NCI-H2171 treated with DMSO at 0.1 percent for 48 hours (cell line): Measurements from ENCODE around the gene RIMS1.

Source experiments
- DNase-seq: peaks from one replicate; lab custom pipeline; 2025; lab: John Stamatoyannopoulos, UW

The RIMS1 gene

DNA sequence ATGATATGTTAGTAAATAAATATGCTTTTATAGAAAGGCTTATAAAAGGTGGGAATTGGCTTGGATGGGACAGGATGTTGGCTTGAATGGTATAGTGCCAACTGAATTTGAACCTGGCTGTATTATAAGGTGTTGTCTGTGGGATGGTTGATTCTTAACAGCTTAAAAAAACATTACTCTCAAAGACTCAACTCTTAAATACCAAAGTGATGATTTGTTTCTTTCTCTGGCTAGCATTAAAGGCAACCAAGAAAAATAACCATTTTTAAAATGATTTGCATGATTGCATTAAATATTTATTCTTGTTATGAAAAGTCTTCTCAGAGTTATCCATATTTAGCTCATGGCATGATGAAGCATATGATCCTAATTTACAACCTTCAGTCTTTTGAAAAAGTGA, 216.2 kb downstream of the RIMS1 start:
- no peak for DNase-seq

DNA sequence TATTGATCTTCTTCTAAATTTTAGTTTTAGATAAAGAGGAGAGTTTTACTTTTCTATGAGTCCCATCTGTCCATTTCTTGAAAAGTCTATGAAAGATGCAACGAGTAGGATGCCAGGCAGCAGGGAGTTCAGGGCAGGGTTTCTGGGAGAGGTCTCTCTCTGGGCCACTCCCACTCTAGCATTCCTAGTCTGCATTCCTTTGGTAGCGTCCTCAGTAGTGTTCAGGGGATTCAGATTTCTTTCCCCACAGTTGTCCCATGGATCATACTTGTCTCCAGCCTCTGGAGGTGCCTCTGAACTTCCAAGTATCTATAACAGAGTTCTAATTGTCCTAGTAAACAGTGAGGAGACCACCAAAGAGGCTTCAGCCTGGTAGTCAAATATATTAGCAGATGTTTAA, 225.3 kb downstream of the RIMS1 start:
- DNase-seq, result no peak

DNA sequence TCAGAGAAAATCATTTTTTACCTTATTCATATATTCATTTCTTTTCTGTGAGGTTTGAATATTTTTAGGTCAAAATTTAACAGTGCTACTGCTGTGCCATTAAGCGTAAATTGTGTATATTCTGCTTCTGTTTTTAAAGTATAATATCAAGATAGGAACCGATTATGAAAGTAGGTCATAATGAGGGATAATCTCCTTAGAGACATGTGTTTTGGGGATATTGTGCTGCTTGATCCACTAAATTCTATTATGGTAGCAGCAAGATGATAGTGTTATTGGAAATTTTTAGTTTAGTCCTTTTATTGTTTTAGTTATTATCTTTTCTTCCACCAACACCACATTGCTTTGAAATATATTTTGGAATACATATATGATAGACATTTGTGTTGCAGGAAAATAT, 244.0 kb downstream of the RIMS1 start:
- DNase-seq, result no peak

DNA sequence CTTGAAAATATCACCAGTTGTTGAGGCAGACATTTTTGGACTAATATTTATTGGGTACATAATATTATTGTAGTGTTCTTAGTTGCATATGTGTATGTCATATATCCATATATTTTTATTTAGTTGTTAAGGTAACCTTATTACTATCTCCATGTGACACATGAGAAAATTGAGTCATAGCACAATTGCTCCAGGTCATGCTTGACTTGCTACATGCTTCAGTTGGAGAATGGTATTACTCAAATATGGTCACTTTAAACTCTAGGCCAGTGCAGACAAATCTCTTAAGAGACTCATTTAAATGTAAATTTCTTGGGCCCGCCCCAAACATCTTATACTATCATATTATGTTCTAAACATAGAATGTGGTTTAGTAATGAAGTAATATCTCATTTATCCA, 246.1 kb downstream of the RIMS1 start:
- DNase-seq, result no peak

DNA sequence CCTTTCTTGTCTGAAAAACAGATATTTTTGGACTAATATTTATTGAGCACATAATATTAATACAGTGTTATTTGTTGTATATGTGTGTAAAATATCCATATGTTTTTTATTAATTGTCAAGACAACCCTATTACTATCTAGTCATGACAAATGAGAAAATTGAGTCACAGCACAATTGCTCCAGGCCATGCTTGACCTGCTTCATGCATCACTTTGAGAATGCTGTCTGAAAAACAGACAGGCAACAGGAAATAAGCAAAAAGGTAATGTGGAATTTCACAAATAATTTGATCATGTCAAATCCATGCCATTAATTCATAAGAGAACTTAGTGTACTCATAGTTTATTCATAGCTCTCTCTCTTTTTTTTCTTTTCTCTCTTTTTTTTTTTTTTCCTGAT, 246.5 kb downstream of the RIMS1 start:
- DNase-seq, result no peak

DNA sequence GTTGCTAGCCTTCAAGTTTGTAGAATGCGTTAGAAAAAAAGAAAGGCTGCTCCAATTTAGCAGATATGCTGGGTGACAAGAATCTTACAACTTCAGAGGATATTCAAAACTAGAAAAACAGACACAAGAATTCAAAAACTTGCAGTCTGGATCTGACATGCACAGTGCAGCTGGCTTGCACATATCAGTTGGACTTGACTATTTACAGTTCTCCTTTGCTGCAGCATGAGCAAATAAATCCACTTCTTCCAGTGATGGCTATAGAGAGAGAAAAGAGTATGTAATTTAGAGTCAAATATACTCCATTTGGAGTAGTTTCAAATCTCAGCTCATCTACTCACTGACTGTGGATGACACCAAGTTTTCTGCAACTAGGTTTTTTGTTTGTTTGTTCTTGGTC, 247.0 kb downstream of the RIMS1 start:
- DNase-seq, result no peak

DNA sequence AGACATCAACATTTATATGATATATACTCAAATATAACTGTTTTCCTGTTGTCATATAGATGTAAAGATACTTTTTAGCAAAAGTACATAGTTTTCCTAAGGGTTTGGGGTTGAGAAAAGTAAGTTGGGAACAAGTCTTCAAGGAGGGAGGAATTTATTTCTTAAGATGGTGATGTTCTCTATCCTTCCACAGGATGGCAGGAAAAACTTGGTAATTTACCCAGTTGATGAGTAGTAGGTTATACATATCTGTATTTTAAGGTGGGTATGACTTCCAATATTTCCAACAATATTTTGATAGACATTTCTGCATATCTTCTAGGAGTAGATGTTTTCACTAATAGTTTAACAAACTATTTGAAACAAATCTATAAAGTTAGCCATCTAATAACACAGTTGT, 254.4 kb downstream of the RIMS1 start:
- no peak for DNase-seq

DNA sequence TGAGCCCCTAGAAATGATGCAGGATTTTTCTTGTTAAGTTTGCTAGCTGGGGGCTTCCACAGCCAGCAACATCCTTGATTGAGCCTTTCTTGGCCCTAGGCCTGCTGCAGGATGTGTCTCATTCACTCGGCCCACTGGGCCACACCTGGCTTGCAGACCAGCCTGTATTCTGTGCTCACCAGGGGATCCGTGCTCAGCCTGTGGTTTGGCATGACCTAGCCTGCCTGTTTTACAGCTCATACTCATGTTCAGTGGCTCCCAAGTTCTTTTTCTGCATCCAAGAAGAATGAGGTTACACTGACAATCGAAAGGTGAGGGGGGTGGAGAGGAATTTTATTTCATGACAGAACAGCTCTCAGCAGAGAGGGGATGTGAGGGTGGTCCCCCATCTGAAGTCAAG, 263.4 kb downstream of the RIMS1 start:
- no peak for DNase-seq

DNA sequence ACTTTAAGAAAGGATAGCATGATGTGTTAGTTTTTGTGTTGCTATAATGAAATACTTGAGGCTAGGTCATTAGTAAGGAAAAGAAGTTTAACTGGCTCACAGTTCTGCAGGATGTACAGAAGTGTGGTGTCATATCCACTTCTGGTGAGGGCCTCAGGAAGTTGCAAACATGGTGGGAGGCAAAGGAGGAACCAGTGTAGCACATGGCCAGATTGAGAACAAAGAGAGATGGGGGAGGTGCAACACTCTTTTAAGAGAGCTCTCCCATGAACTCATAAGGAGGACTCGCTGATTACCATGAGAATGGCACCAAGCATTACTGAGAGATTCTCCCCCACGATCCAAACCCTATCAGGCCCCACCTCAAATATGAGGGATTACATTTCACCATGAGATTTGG, 265.4 kb downstream of the RIMS1 start:
- no peak for DNase-seq

DNA sequence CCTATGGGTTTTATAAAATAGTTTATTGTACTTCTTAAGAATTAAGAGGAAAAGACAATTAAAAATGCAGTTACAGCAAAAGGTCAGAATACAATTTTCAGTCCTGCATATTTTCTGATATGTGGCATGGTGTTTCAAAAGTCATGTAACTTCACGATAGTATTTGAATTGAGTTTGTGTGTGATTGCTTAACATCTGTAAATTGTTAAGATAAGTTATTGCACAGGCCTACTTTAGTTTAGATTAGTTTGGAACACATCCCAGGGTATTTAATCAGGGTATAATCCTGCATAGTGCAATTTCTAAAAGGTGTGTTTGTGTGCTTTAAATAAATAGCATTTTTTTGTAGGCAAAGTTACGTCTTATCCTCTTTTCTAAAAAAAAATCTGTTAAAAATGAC, 289.6 kb downstream of the RIMS1 start:
- no peak for DNase-seq

DNA sequence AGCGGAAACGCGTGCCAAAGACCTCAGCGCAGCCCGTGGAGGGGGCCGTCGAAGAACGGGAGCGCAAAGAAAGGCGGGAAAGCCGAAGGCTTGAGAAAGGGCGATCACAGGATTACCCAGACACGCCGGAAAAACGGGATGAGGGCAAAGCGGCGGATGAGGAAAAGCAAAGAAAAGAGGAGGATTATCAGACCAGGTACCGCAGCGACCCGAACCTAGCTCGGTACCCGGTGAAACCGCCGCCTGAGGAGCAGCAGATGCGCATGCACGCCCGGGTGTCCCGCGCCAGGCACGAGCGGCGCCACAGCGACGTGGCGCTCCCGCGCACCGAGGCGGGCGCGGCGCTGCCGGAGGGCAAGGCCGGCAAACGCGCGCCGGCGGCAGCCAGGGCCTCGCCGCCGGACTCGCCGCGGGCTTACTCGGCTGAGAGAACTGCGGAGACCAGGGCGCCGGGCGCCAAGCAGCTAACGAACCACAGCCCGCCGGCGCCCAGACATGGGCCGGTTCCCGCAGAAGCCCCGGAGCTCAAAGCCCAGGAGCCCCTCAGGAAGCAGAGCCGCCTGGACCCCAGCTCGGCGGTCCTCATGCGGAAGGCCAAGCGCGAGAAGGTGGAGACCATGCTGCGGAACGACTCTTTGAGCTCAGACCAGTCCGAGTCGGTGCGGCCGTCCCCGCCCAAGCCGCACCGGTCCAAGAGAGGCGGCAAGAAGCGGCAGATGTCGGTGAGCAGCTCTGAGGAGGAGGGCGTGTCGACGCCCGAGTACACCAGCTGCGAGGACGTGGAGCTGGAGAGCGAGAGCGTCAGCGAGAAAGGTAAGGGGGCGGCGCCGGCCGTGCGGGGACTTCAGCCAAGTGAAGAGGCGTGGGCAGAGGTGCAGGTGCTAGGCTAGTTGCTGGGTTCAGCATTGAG, 296.2 kb downstream of the RIMS1 start:
- peak; percentile 55 for DNase-seq

DNA sequence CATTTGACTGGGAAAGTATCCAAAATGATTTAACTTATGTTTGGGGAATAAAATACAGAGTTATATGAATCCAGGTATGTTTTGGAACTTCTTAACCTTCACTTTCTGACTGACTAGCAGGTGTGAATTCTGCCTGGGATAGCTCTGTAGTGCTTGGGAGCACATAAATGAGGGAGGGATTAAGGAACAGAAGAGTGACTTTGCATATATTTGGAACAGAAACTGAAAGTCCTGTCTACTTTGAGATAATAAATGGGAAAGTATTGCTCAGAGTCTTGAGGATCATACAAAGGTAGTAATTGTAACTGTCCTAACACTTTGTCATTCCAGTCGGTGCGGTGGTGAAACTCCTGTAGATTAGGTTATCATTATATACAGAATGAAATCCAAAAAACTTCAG, 317.6 kb downstream of the RIMS1 start:
- DNase-seq, result no peak

DNA sequence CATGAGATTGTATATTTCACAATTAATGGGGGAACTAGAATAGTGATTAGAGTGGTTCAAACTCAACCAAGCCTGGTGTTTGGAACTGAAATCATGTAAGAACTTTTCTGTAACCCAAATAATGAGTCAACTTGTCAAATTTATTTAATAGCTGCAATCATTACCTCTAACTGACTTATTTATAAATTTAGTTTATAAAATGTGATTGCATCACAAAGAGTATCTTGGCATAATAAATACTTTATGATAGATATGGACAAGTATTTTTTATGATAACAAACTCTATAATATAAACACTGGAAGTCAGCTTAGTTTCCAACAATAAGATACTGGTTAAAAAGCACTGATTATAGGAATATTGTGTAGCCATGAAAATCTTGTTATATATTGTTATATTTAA, 319.1 kb downstream of the RIMS1 start:
- DNase-seq, result no peak

DNA sequence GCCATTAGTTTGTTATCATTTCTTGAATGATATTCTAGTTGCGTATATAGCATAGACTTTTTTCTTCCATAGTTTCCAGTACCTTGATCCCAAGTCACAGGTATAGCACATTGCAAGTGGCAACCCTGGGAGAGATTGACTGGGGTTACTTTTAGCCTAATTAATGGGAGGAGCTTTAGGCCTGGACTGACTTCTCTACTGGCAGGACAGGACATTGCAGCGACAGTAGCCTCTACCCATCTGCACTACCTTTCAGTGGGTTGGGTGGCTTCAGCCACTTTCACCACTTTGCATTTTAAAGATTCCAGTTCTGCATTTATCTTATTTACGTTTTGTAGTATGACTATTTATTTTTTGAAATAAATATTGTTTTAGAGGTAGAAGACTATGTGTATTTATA, 320.3 kb downstream of the RIMS1 start:
- no peak for DNase-seq

DNA sequence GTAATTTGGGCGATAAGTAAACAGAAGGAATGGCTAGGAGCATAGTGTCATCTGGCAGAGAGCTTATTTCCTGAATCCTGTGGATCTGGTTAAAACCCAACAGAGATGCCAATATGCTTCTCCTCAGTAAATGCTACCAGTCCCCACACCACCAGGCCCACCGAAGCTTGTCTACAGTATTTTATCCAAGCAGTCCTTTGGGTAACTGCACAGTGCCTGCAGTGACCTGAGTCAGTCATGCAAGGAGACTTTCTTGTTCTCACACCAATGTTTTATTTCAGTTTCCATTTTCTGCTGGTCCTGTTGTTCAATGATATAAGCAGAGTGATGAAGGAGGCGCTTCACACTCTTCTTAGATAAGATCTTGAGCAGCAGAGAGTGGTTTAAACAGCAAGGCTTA, 326.3 kb downstream of the RIMS1 start:
- no peak for DNase-seq

DNA sequence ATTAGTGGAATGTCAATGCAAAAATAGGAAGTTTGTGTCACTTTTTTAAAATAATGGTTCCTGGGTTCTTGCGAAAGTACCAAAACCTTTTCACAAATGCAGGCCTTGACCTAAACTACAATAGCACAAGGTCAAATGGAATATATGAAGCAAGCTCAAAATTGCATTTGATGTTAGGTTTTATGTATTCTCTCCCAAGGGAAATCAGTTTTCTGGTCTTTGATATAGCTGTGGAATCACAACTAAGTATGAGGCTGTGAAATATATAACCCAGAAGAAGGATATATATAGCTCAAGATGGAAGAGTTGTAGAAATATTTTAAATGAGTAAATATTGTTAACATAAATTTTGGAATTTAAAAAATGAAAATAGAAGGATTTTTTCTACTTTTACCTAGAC, 327.3 kb downstream of the RIMS1 start:
- DNase-seq, result no peak

DNA sequence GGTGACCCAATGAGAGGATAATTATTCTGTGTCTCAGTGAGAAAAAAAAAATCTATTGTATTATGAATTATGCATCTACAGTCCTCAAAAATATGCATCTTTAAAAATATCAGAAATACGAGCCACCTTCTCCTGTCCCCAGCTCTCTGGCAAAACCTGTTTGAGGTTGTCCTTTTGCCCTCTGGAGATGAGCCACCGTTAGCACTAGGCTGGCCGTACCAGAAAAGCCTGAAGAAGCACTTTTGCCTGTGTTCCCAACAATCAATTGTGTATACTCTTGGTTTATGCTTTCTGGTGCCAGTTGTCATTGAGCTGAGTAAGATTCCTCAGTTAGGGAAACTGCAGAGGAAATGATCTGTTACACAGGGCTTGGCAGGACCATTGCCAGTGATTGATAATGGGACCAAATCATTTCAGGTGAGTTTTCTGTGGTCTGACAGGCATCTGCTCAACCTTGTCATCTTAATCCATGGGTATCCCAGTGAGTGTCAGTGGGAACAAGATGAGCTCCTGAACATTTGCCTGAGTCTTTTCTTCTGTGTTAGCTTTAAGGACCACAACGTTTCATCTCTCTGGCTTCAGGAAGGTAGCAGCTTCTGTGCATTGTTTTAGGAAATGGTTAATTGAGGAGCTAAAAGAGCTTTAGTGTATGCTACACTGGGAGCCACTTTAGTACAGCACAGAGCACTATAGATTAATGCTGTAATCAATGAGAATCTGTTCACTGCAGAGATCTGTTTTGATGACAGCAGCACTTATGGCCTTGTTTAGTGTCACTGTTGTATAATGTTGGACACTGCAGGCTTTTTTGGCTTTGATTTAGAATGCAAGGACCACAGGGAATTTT, 330.1 kb downstream of the RIMS1 start:
- no peak for DNase-seq

DNA sequence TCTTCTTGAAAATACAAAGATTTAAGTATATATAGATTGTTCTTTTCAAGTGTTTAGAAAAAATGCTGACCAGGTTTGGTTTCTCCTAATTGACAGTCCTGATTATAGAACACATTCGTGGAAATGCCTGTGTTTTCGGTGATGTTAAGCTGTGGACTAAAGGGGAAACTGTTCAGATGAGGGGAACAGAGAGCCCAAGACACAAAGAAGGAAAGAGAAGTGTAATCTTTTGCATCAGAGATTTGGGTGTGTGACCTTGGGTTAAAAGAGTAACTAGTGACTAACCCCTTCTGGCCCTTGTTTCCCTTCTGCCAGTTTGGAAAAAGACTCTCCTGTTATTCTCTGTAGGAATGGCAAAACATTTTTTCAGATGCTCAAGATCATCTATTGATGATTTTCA, 331.3 kb downstream of the RIMS1 start:
- DNase-seq, result no peak

DNA sequence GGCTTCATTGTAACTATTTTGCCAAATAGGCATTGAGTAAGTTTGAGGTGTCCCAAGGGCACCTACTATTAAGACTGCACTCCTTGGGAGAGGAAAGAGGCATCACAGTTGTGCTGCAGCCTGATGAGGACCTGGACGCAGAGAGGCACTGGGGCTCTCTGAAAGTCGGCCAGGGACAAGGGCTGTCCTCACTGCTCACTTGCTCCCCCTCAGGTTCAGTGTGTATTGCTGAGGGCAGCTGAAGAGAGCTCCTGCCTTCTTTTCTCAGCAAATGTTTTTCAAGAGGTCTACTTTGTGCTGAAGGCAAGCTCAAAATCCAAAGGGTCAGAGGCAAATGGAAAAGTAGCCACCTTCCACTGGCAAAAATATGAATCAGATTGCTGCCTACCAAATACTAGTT, 331.8 kb downstream of the RIMS1 start:
- no peak for DNase-seq

DNA sequence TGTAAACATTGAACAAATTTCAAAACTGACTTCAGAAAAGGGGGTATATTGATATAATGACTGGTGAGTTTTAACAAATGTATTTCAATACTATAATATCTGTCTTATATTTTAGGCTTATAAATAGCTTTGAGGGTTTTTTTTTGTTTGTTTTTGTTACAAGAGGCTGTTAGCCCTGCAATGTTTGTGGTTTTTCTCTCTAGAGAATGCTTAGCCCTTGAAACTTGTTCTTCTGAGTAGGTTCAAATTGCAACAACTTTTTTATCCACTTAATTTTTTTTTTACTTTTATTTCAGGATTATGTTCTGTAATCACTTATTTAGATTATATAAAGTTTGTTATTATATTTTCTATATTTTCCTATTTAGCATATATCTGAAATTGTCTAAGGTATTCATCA, 333.2 kb downstream of the RIMS1 start:
- no peak for DNase-seq

DNA sequence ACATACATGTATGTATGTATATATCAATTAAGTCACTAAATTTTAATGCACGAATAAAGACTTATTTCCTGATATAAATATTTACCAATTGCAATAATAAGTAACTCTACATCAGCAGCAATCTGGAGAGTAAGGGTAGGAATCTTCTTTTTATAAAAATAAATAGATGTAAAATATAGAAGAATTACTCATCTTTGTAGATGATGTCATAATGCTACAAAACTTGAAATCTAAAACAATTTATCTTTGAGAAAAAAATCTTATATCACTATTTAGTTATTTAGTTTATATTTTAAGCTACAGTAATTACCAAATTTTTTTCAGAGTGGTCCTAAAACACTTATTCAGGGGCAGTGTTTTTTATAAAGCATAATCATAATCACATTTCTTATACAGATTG, 351.7 kb downstream of the RIMS1 start:
- DNase-seq, result no peak

DNA sequence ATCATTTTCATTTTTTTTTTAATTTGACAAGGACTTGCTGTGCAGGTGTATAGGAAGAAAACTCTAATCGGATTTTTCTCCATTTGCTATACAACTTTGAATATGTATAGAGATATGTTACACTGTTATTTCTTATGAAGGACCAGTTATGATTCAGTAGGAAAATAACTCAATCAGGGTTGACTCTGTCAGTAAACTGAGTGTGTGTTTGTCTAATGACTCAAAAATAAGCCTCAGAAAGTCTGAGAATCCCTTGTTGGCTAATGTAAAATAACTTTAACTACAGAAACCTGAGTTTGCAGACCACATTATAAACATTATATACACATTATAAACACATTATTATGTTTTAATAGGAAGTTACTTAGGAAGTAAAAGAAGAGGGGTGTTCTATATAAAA, 352.6 kb downstream of the RIMS1 start:
- DNase-seq, result no peak

DNA sequence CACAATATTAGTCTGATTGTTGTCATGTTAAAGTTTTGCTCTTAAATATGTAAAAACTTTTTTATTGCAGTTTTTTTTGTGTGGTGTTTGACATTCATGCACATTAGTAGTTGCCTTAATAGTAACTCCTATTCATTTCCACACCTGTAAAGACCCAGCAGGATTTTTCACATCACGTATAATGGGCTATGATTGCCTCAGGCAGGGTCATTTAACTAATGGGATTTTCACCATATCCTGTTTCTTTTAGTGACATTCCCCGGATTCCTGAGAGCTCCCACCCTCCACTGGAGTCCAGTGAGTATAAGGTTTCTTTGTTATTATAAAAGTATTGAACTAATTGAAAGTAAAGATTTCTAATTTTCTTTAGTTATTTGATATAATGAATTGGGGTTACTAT, 359.2 kb downstream of the RIMS1 start:
- no peak for DNase-seq
